Measurements from ENCODE around the gene ZNF740. TPM values are rescaled to one million over a fixed set of nuclear protein-coding genes. Genes with fewer than 3 reads are reported as not detected.

Gene ZNF740
- total RNA-seq, 1 experiment from 2014 or later: 49.7 TPM

DNA sequence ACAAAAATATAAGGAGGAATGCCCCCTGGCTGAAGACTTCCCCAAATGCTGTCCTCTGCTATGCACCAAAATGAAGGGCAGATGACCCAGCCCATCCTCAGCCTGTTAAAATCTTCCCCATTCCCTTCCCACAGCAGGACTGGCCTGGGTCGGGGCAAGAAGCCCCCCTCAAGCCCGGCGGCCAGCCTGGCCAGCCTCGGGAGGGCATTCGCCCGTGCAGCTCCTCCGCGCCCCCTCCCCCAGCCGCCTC lies 51.1 kb downstream of the ZNF740 start:
- peak overlapping the region; percentile 89 for H3K27ac ChIP-seq (ENCODE audit: low read depth, low read length)
- no peaks in the 10 kb centered on the region for H3K9me3 ChIP-seq (ENCODE audit: control insufficient read depth in 1 of 2, insufficient read depth in 1 of 2, low read depth in 1 of 2, low read length in 2 of 2)
- DNase-seq (ENCODE audit: low read depth, low spot score) (no peak), ATAC-seq (peak; percentile 5)
- no peak overlapping the region for H2AFZ ChIP-seq (ENCODE audit: low read depth, low read length, poor library complexity, severe bottlenecking)
- TF ChIP-seq, protein P1, sequence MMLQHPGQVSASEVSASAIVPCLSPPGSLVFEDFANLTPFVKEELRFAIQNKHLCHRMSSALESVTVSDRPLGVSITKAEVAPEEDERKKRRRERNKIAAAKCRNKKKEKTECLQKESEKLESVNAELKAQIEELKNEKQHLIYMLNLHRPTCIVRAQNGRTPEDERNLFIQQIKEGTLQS (IDR thresholded peaks at IDR 0.05): no peak
- TF ChIP-seq REST (IDR thresholded peaks at IDR 0.05; ENCODE audit: low read depth): no peak
- TF ChIP-seq ZFX (IDR thresholded peaks at IDR 0.05): no peak
- POLR2A ChIA-PET: no interaction called here
- H3K36me3 ChIP-seq (ENCODE audit: control insufficient read depth in 1 of 2, insufficient read depth in 2 of 2, low read length in 2 of 2): no peaks in the 10 kb centered on the region
- no peaks in the 10 kb centered on the region; the same call in 1 of the 2 replicates for H3K79me2 ChIP-seq (ENCODE audit: insufficient read depth, low read length)
- H3K4me2 ChIP-seq (ENCODE audit: low read length): peak overlapping the region; percentile 98
- H3K27me3 ChIP-seq (ENCODE audit: insufficient read depth, low read length): no peaks in the 10 kb centered on the region
- no peaks in the 10 kb centered on the region for H3K9me2 ChIP-seq (ENCODE audit: insufficient read depth)
- H3K9ac ChIP-seq (ENCODE audit: low read length): peak overlapping the region; percentile 79
- no peaks in the 10 kb centered on the region for H4K20me1 ChIP-seq (ENCODE audit: insufficient read depth)
- BruUV-seq (replicated peaks): TSS peak; percentile 57
- peak overlapping the region; percentile 57 to 76 for H3K4me3 ChIP-seq (replicated peaks in 1 of 2; ENCODE audit: low read depth in 1 of 2, low read length in 2 of 2)
- intact Hi-C loops (cut with micrococcal nuclease): no loop called here
- CTCF ChIA-PET: interaction anchor here (1.1 kb wide), 1 partner anchor 20 kb away, joined by 3 read pairs; no protein-coding TSS in a partner anchor
- RAD21 ChIA-PET (ENCODE audit: low non-redundant PET in 1 of 2, low total read pairs in 2 of 2, uncharacterized antibody in 2 of 2, unreplicated experiment in 2 of 2): no interaction called here
- peaks cover 54 to 85% of the 10 kb centered on the region in 2 experiments for H3K4me1 ChIP-seq (ENCODE audit: control insufficient read depth in 1 of 2, insufficient read depth in 2 of 2, low read length in 2 of 2)

- Histone ChIP-seq H3K4me3 (replicated peaks in 1 of 2; ENCODE audit: low read depth in 1 of 2, low read length in 2 of 2) (peak within 1 kb of the TSS; percentile 57 to 76), H4K20me1 (ENCODE audit: insufficient read depth) (no peaks in the 10 kb centered on the region), H2AFZ (ENCODE audit: low read depth, low read length, poor library complexity, severe bottlenecking) (peak within 1 kb of the TSS; percentile 75), H3K4me2 (ENCODE audit: low read length) (peak within 1 kb of the TSS; percentile 98), H3K36me3 (ENCODE audit: control insufficient read depth in 1 of 2, insufficient read depth in 2 of 2, low read length in 2 of 2) (no peaks in the 10 kb centered on the region), H3K4me1 (ENCODE audit: control insufficient read depth in 1 of 2, insufficient read depth in 2 of 2, low read length in 2 of 2) (peaks cover 55 to 86% of the 10 kb centered on the region in 2 experiments), H3K27ac (ENCODE audit: low read depth, low read length) (peak within 1 kb of the TSS; percentile 89), H3K9ac (ENCODE audit: low read length) (peak within 1 kb of the TSS; percentile 79), H3K9me2 (ENCODE audit: insufficient read depth) (no peaks in the 10 kb centered on the region), H3K9me3 (ENCODE audit: control insufficient read depth in 1 of 2, insufficient read depth in 1 of 2, low read depth in 1 of 2, low read length in 2 of 2) (no peaks in the 10 kb centered on the region), H3K27me3 (ENCODE audit: insufficient read depth, low read length) (no peaks in the 10 kb centered on the region), H3K79me2 (ENCODE audit: insufficient read depth, low read length) (no peaks in the 10 kb centered on the region; the same call in 1 of the 2 replicates)
- TF ChIP-seq, protein P1 (IDR thresholded peaks at IDR 0.05): no peak
- TF ChIP-seq EZH2phosphoT487 (IDR thresholded peaks at IDR 0.05; ENCODE audit: borderline replicate concordance): no peak
- TF ChIP-seq YY1 (IDR thresholded peaks at IDR 0.05; ENCODE audit: extremely low read depth, insufficient replicate concordance, low read depth, low read length): peak; percentile 36
- TF ChIP-seq POLR2AphosphoS5 (IDR thresholded peaks at IDR 0.05; ENCODE audit: low read depth, low read length): peak; percentile 56
- TF ChIP-seq, protein P2, sequence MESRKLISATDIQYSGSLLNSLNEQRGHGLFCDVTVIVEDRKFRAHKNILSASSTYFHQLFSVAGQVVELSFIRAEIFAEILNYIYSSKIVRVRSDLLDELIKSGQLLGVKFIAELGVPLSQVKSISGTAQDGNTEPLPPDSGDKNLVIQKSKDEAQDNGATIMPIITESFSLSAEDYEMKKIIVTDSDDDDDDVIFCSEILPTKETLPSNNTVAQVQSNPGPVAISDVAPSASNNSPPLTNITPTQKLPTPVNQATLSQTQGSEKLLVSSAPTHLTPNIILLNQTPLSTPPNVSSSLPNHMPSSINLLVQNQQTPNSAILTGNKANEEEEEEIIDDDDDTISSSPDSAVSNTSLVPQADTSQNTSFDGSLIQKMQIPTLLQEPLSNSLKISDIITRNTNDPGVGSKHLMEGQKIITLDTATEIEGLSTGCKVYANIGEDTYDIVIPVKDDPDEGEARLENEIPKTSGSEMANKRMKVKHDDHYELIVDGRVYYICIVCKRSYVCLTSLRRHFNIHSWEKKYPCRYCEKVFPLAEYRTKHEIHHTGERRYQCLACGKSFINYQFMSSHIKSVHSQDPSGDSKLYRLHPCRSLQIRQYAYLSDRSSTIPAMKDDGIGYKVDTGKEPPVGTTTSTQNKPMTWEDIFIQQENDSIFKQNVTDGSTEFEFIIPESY (IDR thresholded peaks at IDR 0.05; ENCODE audit: extremely low read depth, insufficient replicate concordance, low read length): no peak
- TF ChIP-seq ELF1 (IDR thresholded peaks at IDR 0.05; ENCODE audit: borderline replicate concordance, low read depth): no peak
- CTCF ChIA-PET: interaction anchor here (1.1 kb wide), 1 partner anchor 20 kb away, joined by 3 read pairs; no protein-coding TSS in a partner anchor
- POLR2A ChIA-PET: no interaction called here
- no peak for DNase-seq (ENCODE audit: low read depth, low spot score)
- no TSS peak for BruUV-seq (replicated peaks)
- RAD21 ChIA-PET (ENCODE audit: low non-redundant PET in 1 of 2, low total read pairs in 2 of 2, uncharacterized antibody in 2 of 2, unreplicated experiment in 2 of 2): no interaction called here
- intact Hi-C loops (cut with micrococcal nuclease): loop anchor here (2.0 kb wide), 1 partner anchor 21 kb away; a partner anchor contains a TSS
- peak; percentile 76 for ATAC-seq
Measured at GRCh38 chr12:53231921-53232645, 51.6 kb downstream of the ZNF740 start, which contains the start of gene RARG. Gene RARG (minus strand): TSS chr12:53232209. CDS start chr12:53227545, 4,664 bp downstream.
